GM12873 (cell line): Measurements from ENCODE around the gene KCNQ1.

Experiments
- CTCF ChIP-seq: IDR thresholded peaks from 2 replicates; pipeline ENCODE4 v1.5.1; 2012; ENCODE audit warnings: low read depth, mild to moderate bottlenecking, moderate library complexity, low read length, control low read depth; ENCODE audit not compliant: insufficient read depth; ENCODE audit errors: missing control alignments

Gene KCNQ1

GRCh38 chr11:2828585-2829330 lies 383.9 kb downstream of the KCNQ1 start:
- TF ChIP-seq CTCF: no peak

GRCh38 chr11:2830030-2830812 lies 385.4 kb downstream of the KCNQ1 start:
- TF ChIP-seq CTCF: no peak

- TF ChIP-seq CTCF: no peak
Observed at GRCh38 chr11:2830886-2831285, 386.1 kb downstream of the KCNQ1 start.

- no peak for TF ChIP-seq CTCF
Observed at GRCh38 chr11:2831781-2832532, 387.1 kb downstream of the KCNQ1 start.

- TF ChIP-seq CTCF: no peak
Observed at GRCh38 chr11:2832533-2833020, 387.8 kb downstream of the KCNQ1 start.

- no peak for TF ChIP-seq CTCF
Observed at GRCh38 chr11:2833051-2833715, 388.4 kb downstream of the KCNQ1 start.
